HG03521 (cell line): ENCODE measurements around the gene ABTB2.

Source experiments
- ATAC-seq: cut with Tn5 transposase; IDR thresholded peaks from one replicate; pipeline ENCODE4 v1.9.1; 2021; ENCODE audit warnings: mild to moderate bottlenecking, moderate library complexity; ENCODE audit not compliant: unreplicated experiment

The ABTB2 gene

DNA sequence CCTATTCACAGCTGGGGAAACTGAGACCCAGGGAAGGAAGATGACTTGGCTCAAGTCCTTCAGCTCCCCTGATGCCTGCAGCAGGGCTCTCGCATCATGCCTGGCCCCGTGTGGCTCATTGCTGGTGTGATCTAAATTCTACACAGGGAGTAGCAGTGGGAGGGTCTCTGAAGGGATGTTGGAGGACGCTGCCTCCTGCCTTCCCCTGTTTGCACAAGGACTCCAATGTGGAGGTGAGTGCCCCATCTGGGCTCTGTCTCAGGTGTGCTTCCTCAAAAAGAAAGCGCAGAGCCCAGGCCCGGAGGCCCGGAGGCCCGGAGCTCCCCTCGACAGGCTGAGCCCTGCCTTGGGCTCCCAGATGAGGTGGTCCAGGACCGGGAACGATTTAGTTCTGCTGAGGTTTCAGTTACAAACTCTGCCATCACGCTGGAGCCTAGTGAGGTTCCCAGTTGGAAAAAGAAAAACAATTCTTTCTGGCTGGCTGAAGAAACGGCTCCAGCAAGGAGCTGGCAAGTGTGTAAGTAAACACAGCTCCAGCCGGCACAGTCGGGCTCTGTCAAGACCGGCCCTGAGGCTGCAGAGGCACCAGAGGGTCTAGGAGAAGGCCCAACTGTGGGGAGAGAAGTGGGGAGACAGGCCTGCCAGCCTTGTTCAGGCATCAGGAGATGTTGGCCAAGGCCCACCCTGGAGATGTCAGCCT is 202.6 kb downstream of the ABTB2 start:
- no peak for ATAC-seq

DNA sequence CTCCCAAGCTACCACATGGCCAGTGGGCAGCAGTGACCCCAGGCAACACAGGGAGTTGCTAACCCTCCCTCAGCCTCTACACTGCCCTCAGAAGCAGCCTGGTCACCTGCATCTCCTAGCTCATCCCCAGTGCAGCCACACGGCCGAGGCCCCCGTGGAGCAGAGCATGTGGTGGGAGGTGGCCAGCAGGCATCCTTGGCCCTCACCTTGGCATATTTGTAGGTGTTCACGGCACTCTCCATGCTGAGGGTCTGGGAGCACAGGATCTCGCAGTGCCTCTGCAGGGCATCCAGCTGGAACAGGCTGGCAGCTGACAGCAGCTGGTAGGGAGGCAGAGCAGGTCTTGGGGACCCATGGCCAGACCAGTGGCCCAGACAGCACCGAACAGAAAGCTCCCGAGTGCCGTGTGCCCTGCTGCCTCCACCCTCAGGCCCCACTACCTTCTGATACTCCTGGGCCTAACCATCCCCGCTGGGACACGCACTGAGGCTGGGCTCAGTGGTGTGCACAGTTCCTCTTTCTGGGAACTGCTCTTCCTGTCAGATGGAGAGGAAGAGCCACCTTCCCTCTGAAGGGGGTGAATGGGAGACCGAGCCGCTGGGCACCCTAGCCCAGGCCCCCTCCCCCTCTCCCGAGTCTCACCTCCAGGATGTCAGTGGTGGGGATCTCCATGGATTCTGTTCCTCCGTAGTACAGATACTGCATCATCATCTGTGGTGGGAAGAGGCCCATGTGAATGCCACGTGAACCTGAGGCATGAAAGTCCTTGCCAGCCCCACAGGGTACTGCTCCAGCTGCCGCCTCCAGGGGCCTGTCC is 203.5 kb downstream of the ABTB2 start:
- ATAC-seq, result no peak

DNA sequence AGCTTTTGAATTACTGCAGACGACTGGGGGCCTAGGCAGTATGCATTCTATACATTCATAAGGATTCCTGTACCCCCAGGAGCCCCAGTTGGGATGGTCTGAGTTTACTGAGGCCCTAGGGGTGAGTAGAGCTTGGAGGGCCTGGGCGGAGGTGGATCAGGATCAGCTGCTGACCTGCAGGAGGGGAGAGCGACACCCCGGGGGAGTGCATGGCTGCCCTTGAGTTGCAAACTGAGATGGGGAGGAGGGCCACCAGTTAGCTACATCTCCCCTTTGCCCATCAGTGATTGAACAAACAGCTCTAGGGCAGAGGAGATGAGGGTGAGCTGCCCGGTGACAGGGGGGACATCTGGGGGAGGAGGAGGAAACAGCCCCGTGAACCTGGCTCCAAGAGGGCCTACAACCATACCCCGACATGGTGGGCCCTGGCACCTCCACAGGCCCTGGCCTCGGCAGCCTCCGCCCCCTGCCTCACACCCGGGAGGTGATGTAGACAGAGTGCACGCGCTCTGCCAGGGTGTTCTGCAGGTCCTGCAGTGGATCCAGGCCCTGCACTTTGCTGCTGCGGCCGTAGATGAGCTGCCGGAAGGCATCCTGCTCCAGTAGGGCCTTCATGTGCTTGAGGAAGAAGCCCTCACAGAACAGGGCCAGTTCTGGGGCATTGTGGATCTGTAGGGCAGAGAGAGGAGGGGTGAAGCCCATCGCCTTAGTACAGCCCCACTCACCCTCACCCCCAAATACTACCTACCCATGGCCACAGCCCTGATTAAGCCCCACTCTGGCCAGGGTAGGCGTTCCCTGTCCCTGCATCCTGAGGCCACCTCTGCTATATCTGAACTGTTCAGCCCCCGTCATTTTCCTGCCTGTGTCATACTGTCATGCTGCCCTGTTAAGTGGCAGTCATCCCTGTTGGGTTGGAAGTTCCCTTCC is 205.6 kb downstream of the ABTB2 start:
- ATAC-seq, result no peak

DNA sequence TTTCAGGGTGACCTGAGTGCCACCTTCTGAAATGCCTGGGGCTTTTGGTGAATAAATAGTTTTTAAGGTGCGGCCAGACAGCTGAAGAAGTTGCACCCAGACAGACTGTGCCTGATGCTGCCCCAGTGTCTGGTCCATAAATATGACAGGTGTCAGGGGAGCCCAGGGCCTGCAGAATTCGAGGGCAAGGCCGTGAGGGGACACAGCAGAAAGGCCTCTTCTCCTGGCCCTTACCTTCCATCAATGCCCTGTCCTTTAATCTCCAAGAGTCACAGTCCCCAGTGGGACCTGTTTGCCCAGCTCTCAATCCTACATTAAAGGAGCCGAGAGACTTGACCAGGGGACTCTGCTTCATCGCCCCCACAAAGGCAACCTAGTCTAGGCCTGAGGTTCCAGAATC is 206.6 kb downstream of the ABTB2 start:
- no peak for ATAC-seq

DNA sequence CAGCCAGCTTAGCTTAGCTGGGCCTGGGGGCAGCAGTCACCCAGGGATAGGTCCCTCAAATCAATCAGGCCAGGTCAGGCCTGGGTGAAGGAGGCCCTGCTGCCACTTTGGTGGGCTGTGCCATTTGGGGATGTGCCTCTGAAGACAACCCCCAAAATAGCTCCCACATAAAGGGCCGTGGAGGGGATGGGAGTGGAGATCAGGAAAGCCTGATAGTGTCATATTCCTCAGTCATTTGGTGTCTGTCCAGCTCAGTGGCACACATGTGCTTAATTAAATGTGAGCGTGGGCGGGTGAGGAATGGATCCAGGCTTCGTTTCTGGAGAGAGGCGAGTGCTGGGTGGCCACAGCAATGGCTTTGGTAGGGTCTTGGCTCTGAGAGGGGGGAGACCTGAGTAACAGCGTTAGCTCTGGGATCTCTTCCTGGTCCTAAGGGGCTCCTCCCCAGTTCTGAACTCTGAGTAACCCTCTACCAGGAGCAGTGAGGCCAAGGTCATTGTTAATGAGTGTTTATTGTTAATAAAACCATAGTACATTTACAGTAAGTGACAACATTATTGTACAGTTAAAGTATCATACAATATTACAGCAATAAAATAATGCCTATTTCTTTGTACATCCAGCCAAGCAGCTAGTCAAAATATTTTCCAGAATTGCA is 207.2 kb downstream of the ABTB2 start:
- no peak for ATAC-seq

DNA sequence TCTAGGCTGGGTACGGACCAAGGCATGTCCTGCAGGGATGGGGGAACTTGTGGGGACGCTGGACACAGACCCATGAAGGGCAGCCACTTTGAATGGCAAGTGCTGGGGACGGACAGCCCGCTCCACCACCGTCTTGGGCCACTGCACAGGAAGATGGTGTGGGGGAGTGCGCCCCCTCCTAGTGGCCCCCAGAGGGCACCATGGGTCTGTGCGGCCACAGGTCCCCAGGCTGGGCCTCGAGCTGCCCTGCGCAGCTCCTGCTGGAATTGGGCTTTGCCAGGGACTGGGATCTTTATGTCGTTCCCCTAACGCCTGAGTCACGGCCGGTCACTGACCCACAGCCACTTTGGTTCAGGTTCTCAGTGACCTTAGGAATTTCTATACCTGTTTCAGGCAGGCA is 208.0 kb downstream of the ABTB2 start:
- ATAC-seq, result no peak

DNA sequence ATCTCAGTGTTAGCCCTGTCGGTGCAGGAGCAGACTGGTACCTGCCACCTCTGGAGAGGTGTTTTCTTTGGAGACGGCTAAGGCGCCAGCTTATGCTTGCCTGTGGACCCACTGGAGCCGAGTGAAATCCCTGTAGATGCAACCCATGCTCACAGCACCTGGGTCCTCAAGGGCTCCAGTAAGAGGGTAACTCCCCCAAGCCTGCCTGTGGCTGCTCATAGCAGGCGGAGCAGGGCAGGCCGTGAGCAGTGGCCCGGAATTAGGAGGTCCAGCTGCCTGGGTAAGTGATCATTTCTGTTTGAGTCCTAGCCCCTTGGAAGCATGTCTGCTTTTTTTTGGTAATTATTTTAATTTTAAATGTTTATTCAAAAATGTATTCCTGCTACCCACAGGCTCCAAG is 208.5 kb downstream of the ABTB2 start:
- no peak for ATAC-seq

DNA sequence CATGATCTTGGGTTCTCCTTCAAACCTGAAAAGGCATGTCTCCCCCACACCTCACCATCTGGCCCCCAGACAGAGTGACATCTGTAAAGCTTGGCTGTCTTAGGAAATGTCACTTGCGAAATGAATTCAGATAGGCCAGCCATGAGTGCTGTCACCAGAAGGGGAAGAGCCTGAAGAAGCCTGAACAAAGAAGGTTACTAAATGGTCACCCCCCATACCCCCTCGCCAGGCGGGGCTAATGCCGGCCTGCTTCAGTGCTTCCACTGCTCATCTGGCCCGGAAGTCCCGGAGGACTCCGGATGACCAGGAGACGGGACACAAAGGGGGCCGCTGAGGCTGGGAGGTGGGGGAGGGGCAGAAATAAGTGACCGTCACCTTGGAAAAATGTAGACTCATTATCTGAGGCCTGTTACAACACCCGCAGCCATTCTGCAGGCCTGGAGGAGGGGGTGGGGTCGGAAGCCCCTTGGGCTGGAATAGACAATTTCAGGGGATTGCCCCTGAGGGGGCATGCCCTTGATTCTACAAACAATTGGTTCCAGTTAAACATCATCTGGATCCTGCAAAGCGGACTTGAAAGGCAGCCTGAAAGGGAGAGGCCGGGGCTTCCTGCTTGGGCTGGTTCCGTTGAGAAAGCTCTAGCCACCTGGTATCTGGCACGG is 209.2 kb downstream of the ABTB2 start:
- ATAC-seq, result no peak

GRCh38 chr11:34147581-34147980 is 210.2 kb downstream of the ABTB2 start:
- ATAC-seq, result no peak

DNA sequence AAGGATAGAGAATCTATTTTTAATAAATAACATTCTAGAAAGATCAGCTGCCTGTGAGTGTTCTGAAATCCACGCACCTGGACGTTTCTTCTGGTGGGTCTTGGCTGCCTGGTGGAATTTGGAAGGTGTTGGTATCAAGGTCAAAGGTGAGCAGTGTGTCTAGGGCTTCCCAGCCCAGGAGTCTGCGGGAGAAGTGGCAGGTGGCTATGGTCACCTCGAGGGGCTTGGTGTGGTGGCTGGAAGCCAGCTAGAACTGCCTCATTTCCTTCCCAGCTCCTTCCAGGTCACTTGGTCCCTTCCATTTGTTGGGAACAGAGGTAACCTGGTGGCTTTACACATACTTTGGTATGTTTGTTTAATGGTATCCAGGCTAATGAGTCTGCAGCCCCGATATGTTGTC is 210.9 kb downstream of the ABTB2 start:
- no peak for ATAC-seq

GRCh38 chr11:34146411-34146810 is 211.4 kb downstream of the ABTB2 start:
- no peak for ATAC-seq

DNA sequence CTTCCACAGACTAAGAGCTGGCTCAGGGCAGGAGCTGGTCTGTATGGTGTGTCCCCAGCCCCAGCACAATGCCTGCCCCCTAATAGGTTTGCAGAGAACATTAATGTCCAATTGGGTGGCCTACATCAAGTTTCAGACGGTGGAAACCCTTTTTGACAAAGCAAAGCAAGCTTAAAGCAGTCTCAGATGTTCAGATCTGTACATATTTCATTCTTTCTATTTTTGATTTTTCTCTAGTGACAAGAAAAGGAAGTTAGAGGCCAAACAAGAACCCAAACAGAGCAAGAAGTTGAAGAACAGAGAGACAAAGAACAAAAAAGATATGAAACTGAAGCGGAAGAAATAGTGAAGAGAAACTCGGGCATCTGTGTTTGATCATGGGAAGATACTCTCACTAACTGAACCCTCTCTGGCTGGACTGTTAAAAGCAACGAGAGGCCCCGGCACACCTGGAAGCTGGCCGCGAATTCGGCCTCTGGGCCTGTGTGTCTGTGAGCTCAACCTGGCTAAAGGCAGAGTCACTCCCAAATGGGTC is 211.9 kb downstream of the ABTB2 start:
- ATAC-seq, result no peak

DNA sequence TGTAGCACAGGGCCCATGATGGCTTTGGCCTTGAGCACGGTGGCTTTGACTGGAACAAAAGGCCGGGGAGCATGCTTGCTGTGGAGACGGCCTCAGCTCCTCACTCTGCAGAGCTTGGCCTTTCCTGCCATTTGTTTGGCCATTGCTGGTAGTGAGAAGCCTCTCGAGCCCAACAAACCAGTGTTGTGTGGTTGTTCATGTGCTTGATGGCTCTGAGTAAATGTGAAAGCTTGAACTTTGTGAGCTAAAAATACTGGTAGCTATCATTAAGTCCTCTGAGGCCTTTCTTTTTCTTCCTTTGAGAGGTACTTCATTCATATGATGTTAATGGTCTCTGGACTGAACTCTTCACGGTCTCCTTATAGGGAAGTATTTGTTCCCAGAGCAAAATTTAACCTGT is 212.7 kb downstream of the ABTB2 start:
- ATAC-seq, result no peak

- ATAC-seq, result no peak
Observed at GRCh38 chr11:34143048-34143447, 214.8 kb downstream of the ABTB2 start.

DNA sequence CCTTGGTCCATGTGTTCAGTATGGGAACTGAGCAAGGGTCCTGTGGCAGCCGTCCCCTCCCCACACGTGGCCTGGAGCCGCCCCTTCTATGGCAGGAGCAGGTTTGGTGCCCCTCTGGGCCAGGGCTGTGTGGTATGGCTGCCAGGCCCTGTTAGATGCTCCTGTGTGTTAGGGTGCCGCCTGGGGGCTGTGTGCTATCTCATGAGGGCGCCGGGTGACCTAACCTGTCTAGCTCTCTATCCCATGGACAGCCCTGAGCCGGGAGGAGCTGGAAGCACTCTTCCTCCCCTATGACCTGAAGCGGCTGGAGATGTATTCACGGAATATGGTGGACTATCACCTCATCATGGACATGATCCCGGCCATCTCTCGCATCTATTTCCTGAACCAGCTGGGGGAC is 217.7 kb downstream of the ABTB2 start:
- no peak for ATAC-seq

GRCh38 chr11:34139346-34139745 is 218.5 kb downstream of the ABTB2 start:
- ATAC-seq, result no peak

DNA sequence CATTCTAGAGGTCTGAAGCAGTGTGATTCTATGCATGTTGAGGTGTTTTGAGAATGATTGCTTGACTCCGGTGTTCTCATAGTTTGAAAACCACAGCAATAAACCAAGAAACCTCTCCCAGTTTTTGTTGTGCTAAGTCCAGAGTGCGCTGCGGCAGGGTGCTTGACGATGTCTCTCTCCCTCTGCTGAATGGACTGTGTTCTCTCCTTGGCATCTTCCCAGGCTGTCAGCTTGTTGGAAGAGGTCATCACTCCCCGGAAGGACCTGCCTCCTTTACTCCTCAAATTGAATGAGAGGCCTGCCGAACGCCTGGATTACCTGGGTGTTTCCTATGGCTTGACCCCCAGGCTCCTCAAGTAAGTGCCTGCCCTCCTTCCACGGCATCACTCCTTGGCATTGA is 221.4 kb downstream of the ABTB2 start:
- ATAC-seq, result no peak

- ATAC-seq, result no peak
Observed at GRCh38 chr11:34135439-34135838, 222.4 kb downstream of the ABTB2 start.

DNA sequence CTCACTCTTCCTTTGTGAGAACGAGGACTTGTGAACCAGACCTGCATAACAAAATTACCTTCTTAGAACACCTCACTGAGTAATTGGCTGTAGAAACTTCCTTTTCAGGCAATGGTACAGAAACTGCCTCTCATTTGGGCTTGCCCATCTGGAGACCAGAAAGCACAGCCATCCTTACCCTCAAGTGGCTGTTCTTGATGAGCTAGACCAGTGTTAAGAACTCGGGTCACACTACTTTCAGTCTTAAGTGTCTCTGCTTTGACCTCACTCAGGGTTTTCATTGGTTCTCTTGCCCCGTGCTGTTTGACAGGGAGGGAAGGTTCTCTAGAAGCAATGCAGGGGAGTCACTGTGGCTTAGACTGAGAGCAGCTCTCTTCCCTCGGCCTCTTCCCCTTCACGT is 223.0 kb downstream of the ABTB2 start:
- ATAC-seq, result no peak
